Parathyroid adenoma (tissue), 2 donors: ENCODE data around the gene SLC39A1.

ENCODE experiments used
- H2AFZ ChIP-seq: fragments of 300-600 bp; sonication (generic); one replicate; pipeline ENCODE4 v1.7.0; 2017; ENCODE audit warnings: antibody characterized with exemption, mild to moderate bottlenecking
- H3K27ac ChIP-seq: fragments of 300-600 bp; sonication (generic); one replicate; pipeline ENCODE4 v1.7.0; 2017
- H3K27me3 ChIP-seq: fragments of 300-600 bp; sonication (generic); one replicate; pipeline ENCODE4 v1.7.0; 2017; ENCODE audit warnings: low read length; ENCODE audit not compliant: control insufficient read depth, insufficient read depth
- H3K36me3 ChIP-seq: fragments of 300-600 bp; sonication (generic); one replicate; pipeline ENCODE4 v1.7.0; 2017; ENCODE audit warnings: low read length; ENCODE audit not compliant: control insufficient read depth, insufficient read depth
- H3K4me1 ChIP-seq: fragments of 300-600 bp; sonication (generic); one replicate; pipeline ENCODE4 v1.7.0; 2017; ENCODE audit warnings: control low read depth
- H3K4me2 ChIP-seq: fragments of 300-600 bp; sonication (generic); one replicate; pipeline ENCODE4 v1.7.0; 2017; ENCODE audit warnings: low read length
- H3K4me3 ChIP-seq: fragments of 300-600 bp; sonication (generic); one replicate; pipeline ENCODE4 v1.7.0; 2017; ENCODE audit warnings: low read depth, low read length
- H3K79me2 ChIP-seq: fragments of 300-600 bp; sonication (generic); one replicate; pipeline ENCODE4 v1.7.0; 2017; ENCODE audit warnings: control low read depth
- H3K9ac ChIP-seq: fragments of 300-600 bp; sonication (generic); one replicate; pipeline ENCODE4 v1.7.0; 2017; ENCODE audit warnings: mild to moderate bottlenecking
- H3K9me3 ChIP-seq: fragments of 300-600 bp; sonication (generic); one replicate; pipeline ENCODE4 v1.7.0; 2017; ENCODE audit warnings: low read length; ENCODE audit not compliant: control insufficient read depth
- TF ChIP-seq, protein P1 (sequence below): fragments of 300-600 bp; sonication (generic); IDR thresholded peaks from one replicate; pipeline ENCODE4 v1.7.0; 2017; ENCODE audit warnings: antibody characterized with exemption, mild to moderate bottlenecking
- donor health status: primary hyperparathyroidism.

The SLC39A1 gene

DNA sequence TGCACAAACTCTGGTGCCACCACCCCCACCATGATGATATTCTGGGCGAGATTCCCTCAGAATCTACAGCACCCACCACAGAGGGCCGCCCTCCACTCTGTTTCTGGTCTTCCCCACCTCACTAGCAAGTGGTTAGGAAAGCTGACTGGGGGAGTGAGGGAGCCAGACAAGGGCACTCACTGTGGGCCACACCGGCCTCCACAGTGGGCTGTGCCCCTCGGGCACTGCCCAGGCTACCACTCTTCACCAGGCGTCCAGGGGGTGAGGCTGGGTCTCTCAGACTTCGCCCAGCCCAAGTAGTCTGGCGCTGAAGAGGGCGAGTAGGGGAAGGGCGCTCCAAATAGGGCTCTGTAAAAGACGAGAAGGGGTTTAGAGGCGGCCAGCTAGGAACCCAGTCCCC, 29.4 kb downstream of the SLC39A1 start:
- H2AFZ ChIP-seq = no peak overlapping the region
- no peaks in the 10 kb centered on the region for H3K36me3 ChIP-seq
- no peak overlapping the region for H3K4me2 ChIP-seq
- H3K9ac ChIP-seq = no peak overlapping the region
- H3K4me1 ChIP-seq = no peaks in the 10 kb centered on the region
- no peak overlapping the region for H3K27ac ChIP-seq
- no peaks in the 10 kb centered on the region for H3K9me3 ChIP-seq
- H3K27me3 ChIP-seq = no peaks in the 10 kb centered on the region
- no peaks in the 10 kb centered on the region for H3K79me2 ChIP-seq
- no peak overlapping the region for H3K4me3 ChIP-seq
- TF ChIP-seq, protein P1, sequence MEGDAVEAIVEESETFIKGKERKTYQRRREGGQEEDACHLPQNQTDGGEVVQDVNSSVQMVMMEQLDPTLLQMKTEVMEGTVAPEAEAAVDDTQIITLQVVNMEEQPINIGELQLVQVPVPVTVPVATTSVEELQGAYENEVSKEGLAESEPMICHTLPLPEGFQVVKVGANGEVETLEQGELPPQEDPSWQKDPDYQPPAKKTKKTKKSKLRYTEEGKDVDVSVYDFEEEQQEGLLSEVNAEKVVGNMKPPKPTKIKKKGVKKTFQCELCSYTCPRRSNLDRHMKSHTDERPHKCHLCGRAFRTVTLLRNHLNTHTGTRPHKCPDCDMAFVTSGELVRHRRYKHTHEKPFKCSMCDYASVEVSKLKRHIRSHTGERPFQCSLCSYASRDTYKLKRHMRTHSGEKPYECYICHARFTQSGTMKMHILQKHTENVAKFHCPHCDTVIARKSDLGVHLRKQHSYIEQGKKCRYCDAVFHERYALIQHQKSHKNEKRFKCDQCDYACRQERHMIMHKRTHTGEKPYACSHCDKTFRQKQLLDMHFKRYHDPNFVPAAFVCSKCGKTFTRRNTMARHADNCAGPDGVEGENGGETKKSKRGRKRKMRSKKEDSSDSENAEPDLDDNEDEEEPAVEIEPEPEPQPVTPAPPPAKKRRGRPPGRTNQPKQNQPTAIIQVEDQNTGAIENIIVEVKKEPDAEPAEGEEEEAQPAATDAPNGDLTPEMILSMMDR = no peak

DNA sequence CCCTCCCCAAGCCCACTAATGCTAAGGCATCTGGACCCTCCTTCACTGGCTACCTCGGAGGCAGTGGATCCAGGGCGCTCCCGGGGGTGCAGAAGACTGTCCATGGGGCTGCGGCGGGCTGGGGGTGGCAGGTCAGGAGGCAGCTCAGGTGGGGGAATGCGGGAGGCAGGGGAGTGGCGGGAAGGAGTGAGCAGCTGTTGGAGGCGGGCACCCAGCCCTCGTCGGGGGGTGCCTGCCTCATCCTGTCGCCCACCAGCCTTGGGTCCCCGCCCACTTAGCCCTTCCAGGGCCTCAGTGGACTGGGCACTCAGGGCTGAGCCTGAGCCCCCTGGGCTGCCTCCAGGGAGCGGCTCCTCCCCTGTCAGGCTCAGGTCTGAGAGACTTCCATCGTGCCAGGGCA, 29.9 kb downstream of the SLC39A1 start:
- Histone ChIP-seq H2AFZ (no peak overlapping the region), H3K9me3 (no peaks in the 10 kb centered on the region), H3K4me2 (no peak overlapping the region), H3K27me3 (no peaks in the 10 kb centered on the region), H3K79me2 (no peaks in the 10 kb centered on the region), H3K36me3 (no peaks in the 10 kb centered on the region), H3K4me1 (no peaks in the 10 kb centered on the region), H3K4me3 (no peak overlapping the region), H3K9ac (no peak overlapping the region), H3K27ac (no peak overlapping the region)
- TF ChIP-seq, protein P1 = no peak

DNA sequence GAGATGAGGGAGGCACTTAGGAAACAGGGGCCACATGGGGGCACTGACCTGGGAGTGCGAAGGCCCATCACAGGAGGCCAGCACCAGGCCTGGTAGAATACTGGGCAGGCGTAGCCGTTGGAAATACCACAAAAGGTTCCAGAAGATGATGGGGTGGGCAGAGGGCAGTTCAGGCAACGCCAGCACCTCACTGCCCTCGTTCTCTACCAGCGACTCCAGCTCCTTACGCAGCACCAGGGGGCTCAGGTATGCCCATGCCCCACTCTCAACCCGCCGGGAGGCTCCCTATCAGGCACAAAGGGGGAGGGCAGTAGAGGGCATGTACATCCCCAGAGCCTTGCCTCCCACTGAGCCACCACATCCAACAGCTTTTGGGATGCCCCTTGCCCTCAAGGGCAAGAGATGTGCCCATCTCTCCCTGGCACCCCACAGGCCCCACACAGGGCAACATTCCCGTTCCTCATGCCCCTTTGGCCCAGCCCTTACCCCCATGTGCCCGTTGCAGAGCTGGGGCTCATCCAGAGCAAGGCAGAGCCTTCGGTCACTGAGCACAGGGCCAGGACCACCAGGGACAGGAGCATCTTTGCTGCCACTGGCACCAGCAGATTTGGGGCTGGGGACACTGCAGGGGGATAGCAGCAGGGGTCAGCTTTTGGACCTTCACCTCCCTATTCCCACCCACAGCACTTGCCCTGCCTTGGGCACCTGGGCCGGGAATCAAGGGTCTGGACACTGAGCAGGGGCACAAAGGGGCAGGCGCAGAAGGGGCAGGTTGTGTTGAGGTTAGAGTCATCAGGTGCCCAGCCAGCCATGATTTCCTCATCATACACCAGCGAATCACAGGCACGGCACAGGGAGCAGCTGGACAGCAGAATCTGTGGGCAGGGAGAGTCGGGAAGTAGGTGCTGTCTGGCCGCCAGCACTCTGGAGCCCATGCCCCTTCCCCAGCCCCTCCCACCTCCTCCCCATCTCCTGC, 30.9 kb downstream of the SLC39A1 start:
- TF ChIP-seq, protein P1 = no peak
- Histone ChIP-seq H3K9ac (no peak overlapping the region), H3K4me3 (no peak overlapping the region), H3K27ac (no peak overlapping the region), H3K4me1 (no peaks in the 10 kb centered on the region), H2AFZ (no peak overlapping the region), H3K4me2 (no peak overlapping the region), H3K79me2 (no peaks in the 10 kb centered on the region), H3K9me3 (no peaks in the 10 kb centered on the region), H3K36me3 (no peaks in the 10 kb centered on the region), H3K27me3 (no peaks in the 10 kb centered on the region)

DNA sequence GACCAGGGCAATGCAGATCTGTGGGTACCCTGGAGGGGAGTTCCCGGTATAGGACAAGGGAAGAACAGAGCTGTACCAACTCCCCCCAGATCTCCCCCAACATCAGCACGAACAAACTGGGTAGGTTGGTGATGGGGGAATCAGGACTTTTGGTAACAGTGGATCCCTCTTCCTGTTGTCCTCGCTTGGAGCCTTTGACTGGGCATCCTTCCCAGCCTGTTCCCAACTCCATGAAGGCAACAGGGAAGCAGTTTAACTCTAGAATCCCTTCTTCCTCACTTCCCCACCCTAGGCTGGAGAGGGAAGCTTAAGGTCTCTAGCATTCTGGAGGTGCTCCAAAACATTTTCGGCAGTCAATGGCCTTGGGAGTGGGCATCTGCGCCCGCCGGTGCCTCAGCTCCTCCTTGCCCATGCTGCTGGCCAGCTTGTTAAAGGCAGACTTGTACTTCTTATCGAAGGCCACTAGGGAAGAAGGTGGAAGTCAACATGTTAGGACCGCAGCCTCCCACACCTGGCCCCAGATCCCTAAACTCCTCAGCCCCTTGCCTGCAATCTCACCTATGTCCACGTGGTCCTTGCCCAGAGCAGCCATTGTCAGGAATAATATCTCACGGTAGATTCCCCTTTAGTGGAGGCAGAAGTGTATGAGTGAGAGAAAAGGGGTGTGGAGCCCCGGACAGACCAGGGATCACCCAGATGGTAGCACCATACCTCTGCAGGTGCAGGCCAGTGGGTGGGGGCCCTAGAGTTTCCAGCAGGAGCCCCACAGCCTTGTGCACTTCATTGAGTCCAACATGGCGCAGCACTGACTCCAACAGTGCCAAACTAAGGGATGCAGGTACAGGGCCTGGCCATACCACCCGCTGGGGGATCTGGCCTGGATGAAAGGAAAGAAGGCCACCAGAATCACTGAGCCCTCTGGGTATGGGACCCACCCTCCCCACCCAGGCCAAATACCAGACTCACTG, 33.1 kb downstream of the SLC39A1 start:
- Histone ChIP-seq H3K27ac (no peak overlapping the region), H3K4me3 (no peak overlapping the region), H3K9me3 (no peaks in the 10 kb centered on the region), H3K27me3 (no peaks in the 10 kb centered on the region), H3K9ac (no peak overlapping the region), H3K79me2 (no peaks in the 10 kb centered on the region), H2AFZ (no peak overlapping the region), H3K4me2 (no peak overlapping the region), H3K36me3 (no peaks in the 10 kb centered on the region), H3K4me1 (no peaks in the 10 kb centered on the region)
- TF ChIP-seq, protein P1 = no peak
